GM18498 (cell line): ENCODE results near the gene PITRM1.
"Not testable (repeated sequence)": the region's sequence is repeated elsewhere in the genome, so short reads cannot be mapped to it uniquely, and the experiment has no call there.

Experiments used
- ATAC-seq: cut with Tn5 transposase; IDR thresholded peaks from one replicate; pipeline ENCODE4 v1.9.1; 2021; ENCODE audit warnings: mild to moderate bottlenecking, moderate library complexity; ENCODE audit not compliant: unreplicated experiment

Gene PITRM1

GRCh38 chr10:3172446-3173170, at the start of gene PITRM1:
Gene PITRM1 (minus strand): TSS chr10:3172782. CDS start chr10:3172772, 10 bp downstream.
- peak; percentile 98 for ATAC-seq

DNA sequence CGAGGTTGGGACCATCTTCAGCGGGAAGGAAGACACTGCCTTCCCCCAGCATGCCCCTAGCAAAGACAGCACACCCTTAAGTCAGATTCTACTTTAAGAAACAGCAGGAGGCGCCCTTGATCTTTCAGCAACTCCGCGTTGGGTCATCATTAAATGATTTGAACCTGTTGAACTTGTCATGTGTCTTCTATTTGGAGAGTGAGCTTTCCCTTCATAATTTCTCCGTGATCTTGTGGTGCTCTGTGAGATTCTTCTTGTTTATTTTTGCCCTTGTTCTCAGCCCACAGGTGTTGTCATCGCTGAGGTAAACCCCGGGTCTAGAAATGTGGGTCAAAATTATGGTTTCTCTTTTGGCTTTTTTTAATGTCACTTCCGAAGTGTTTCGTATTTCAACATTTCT, 49.5 kb upstream of the PITRM1 start:
- ATAC-seq, result no peak

GRCh38 chr10:3221601-3222000, 49.0 kb upstream of the PITRM1 start:
- ATAC-seq, result not testable (repeated sequence)

GRCh38 chr10:3220853-3221252, 48.3 kb upstream of the PITRM1 start:
- ATAC-seq, result no peak

GRCh38 chr10:3219021-3219628, 46.5 kb upstream of the PITRM1 start:
- ATAC-seq, result not testable (repeated sequence)

GRCh38 chr10:3217853-3218252, 45.3 kb upstream of the PITRM1 start:
- no peak for ATAC-seq

DNA sequence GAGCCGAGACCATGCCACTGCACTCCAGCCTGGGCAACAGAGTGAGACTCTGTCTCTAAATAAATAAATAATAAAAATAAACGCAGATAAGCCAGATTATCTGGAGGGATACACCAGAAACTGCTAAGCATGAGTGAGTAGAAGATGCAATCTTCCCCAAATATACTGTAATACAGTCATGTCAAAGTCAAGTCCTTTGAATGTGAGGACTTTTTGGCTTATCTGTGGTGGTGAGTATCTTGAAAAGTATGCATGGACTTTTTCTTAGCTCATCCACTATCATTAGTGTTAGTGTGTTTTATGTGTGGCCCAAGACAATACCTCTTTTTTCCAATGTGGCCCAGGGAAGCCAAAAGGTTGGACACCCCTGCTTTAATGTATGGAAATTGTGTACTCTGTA, 44.7 kb upstream of the PITRM1 start:
- ATAC-seq, result no peak

GRCh38 chr10:3215153-3215775, 42.7 kb upstream of the PITRM1 start:
- no peak for ATAC-seq

DNA sequence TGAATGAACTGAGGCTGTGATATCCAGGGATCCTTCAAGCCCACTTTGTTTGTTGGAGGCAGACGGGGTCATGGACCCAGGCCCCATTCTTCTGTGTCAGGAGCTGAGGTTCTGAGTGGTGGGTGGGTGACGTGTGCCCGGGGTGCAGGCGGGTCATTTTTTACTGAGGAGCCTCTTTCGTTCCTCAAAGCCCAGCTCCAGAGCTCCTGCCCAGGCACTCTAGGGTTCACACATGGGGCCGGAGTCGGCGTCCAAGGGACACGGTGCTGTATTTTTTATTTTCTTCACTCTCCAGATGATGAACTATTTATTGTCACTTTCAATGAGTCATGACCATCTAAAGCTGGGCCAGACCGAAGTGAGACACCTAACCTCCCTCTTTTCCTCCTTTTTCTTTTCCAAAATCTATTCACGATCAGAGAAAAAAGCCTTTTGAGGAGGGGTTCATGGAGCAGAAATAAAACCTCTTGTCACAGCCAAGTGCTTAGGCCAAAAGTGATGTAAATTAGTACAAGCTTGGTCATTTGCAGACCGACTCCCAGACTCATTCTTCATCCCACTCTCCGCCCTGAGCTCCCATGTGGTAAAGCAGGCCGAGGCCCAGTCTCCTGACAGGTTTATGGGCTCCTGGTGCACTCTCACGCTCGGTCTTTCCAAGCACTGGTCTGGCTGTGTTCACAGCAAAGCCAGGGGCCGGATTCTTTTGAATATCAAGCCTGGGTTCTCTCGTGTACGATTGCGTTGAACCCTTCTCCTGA, 41.4 kb upstream of the PITRM1 start:
- ATAC-seq, result no peak

DNA sequence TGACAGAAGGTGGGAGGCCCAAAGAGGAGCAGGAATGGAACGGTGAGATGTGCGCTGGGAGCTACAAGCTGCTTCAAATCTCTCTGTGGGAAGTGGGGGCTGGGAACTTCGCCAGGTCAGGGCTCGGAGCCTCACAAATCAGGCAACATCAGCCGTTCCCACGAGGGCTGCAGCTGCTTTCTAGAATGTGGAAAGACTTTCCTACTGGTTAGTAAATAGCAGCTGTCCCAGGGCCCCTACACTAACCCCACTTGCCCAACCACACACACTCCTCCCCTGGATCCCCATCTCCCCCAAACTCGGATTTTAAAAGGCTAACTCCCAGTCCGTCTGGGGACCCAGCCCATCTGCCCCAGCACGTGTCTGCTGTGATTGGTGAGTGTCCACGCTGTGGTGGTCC, 40.6 kb upstream of the PITRM1 start:
- ATAC-seq, result no peak

GRCh38 chr10:3210251-3210877, 37.8 kb upstream of the PITRM1 start:
- no peak for ATAC-seq

- no peak for ATAC-seq
Observed at GRCh38 chr10:3208481-3209406, 36.2 kb upstream of the PITRM1 start.

DNA sequence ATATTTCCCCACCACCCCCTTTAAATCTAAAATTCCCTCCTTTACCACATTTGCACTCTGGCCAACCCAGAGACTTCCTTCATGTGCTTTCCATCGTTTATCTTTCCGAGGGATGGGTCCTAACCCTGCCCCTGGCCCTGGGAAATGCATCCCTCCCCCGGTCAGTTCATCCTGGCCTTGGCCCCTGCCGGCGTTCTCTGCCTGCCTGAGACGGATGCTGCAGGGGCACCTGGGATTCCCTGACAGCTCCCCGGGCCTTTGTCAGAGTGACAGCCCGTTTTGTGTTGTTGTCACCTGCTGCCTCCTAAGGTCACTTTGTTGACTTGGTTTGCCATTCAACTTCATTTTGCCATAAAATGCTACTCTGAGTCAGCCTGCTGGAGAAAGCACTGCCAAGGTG, 34.8 kb upstream of the PITRM1 start:
- ATAC-seq, result no peak

- no peak for ATAC-seq
Observed at GRCh38 chr10:3206511-3207157, 34.1 kb upstream of the PITRM1 start.

- ATAC-seq, result no peak
Observed at GRCh38 chr10:3203972-3204371, 31.4 kb upstream of the PITRM1 start.

- no peak for ATAC-seq
Observed at GRCh38 chr10:3203016-3203811, 30.6 kb upstream of the PITRM1 start.

GRCh38 chr10:3201796-3202195, 29.2 kb upstream of the PITRM1 start:
- ATAC-seq, result no peak

- ATAC-seq, result no peak
Observed at GRCh38 chr10:3199488-3199887, 26.9 kb upstream of the PITRM1 start.

DNA sequence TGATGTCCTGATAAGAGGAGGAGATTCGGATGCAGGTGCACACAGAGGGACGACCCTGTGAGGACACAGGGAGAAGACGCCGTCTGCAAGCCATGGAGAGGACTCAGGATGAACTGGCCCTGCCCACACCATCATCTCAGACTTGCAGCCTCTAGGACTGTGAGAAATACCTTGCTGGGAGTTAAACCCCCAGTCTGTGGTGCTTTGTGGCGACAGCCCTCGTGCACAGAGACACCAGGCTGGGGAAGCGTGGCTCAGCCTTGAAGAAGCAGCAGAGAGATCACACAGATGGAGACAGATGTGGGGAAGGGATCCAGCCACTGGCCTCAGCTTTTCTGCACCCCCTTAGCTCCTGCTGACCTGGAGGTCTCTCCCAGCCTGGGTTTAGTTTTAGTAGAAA, 26.3 kb upstream of the PITRM1 start:
- no peak for ATAC-seq
